Fibroblast of mammary gland (primary cell): ENCODE measurements around the gene ACCS.

Experiments
- DNase-seq: peaks from one replicate; pipeline ENCODE4 v3.0.0-alpha.2; 2010; ENCODE audit warnings: low read depth
- H3K4me3 ChIP-seq: 2 replicates; pipeline ENCODE4 v1.5.1; 2011; ENCODE audit warnings: low read depth, mild to moderate bottlenecking, low read length, moderate library complexity; ENCODE audit not compliant: control insufficient read depth
- TF ChIP-seq, protein P1 (sequence below): conservative IDR thresholded peaks from 2 replicates; pipeline ENCODE4 v1.5.1; 2011; ENCODE audit warnings: low read depth, low read length, inconsistent platforms; ENCODE audit not compliant: control insufficient read depth, insufficient read depth

Gene ACCS

DNA sequence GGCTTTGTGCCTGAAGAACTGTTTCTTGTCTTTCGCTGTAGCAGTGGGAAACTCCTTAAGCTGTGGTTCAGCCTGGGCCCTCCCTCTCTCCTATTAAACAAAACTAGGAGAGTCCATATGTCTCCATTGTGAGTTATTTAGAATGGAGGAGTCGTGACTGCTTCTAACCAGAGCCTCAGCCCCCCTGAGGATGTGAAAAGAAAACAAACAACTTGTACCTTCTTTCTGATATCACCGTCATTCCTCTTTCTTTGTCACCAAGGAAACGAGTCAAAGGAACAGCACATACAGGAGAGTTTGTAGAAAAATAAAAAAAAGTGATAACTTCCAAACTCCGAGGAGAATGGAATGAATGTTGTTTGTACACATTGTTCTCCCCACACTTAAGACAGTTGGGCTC, 17.8 kb downstream of the ACCS start:
- no peak overlapping the region for H3K4me3 ChIP-seq
- no peak for DNase-seq
- TF ChIP-seq, protein P1, sequence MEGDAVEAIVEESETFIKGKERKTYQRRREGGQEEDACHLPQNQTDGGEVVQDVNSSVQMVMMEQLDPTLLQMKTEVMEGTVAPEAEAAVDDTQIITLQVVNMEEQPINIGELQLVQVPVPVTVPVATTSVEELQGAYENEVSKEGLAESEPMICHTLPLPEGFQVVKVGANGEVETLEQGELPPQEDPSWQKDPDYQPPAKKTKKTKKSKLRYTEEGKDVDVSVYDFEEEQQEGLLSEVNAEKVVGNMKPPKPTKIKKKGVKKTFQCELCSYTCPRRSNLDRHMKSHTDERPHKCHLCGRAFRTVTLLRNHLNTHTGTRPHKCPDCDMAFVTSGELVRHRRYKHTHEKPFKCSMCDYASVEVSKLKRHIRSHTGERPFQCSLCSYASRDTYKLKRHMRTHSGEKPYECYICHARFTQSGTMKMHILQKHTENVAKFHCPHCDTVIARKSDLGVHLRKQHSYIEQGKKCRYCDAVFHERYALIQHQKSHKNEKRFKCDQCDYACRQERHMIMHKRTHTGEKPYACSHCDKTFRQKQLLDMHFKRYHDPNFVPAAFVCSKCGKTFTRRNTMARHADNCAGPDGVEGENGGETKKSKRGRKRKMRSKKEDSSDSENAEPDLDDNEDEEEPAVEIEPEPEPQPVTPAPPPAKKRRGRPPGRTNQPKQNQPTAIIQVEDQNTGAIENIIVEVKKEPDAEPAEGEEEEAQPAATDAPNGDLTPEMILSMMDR, result no peak

DNA sequence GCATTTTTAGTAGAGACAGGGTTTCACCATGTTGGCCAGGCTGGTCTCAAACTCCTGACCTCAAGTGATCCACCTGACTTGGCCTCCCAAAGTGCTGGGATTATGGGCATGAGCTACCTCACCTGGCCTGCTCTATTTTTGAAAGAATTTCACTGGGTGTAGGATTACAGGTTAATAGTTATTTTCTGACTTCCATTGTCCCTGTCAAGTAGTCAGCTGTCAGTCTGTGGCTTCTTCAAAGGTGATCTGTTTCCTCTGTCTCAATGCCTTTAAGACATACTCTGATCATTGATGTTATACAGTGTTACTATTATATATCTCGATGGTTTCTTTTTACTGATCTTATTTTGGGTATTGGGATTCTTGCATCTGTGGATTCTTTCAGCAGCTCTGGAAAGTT, 19.3 kb downstream of the ACCS start:
- no peak overlapping the region for H3K4me3 ChIP-seq
- DNase-seq, result no peak
- TF ChIP-seq, protein P1, result no peak

DNA sequence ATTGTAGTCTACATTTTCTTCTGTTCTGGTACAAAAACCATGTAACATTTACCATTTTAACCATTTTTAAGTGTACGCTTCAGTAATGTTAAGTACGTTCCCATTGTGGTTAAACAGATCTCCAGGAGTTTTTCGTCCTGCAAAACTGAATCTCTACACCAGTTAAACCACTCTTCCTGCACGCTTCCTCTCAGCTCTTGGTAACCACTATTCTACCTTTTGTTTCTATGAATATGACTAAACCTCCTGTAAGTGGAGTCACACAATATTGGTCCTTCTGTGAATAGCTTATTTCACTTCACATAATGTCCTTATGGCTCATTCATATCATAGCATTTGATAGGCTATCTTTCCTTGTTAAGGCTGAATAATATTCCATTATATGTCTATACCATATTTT, 22.3 kb downstream of the ACCS start:
- no peak overlapping the region for H3K4me3 ChIP-seq
- TF ChIP-seq, protein P1, result no peak
- no peak for DNase-seq

DNA sequence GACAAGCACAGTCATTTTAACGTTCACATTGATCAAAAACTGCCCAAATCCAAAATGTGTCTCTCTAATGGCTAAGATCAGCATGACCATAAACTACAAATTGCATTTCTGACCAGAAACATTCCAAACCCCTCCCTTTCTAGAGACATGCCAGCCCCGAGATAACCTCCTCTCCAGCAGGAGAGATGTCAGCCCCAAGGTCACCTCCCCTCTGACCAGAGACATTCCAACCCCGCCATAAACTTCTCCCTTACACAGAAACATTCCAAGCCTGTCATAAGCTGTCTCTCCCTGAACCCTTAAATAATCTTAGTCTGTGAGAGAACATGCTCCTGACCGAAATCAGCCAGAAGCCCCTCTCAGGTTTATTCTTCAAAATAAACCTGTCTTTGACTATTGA, 22.8 kb downstream of the ACCS start:
- H3K4me3 ChIP-seq, result no peak overlapping the region
- TF ChIP-seq, protein P1, result no peak
- DNase-seq, result no peak

DNA sequence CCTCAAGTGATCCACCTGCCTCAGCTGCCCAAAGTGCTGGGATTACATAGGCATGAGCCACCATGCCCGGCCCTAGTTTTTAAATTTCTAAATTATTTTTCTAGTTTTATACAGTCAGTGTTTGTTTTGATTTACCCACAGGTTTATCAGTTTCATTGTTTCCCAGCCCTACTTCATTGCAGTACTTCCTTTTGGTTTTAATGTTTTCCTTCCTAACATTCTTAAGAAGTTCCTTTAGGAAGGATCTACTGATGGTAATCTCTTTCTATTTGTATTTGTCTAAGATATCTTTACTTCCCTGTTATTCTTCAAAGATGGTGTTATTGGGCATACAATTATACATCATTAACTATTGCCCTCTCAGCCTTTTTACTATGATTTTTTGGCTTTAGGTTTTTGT, 24.5 kb downstream of the ACCS start:
- no peak for DNase-seq
- TF ChIP-seq, protein P1, result no peak
- no peak overlapping the region for H3K4me3 ChIP-seq

DNA sequence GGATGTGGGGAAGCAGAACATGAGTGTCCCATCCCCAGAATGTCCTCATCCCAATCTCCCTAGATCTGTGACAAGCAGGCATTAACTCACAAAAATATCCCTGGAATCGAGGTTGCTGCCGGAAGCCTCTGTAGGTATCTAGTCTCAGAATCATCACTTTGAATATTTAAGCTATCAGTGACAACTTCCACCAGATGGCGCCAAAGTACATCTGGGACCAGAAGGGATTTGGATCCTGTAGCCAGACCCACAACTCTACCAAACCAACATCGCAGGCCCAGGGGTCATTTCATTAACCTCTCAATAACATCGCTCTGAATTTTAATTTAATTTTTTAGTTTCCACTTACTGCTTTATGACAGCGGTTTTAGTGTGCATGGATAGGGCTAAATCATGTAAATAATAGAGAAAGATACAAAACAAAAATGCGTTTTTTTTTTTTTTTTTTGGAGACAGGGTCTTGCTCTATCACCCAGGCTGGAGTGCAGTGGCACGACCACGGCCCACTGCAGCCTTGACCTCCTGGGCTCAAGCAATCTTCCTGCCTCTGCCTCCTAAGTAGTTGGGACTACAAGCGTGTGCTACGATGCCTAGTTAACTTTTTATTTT, 28.3 kb downstream of the ACCS start:
- no peak overlapping the region for H3K4me3 ChIP-seq
- TF ChIP-seq, protein P1, result peak; percentile 85
- DNase-seq, result peak; percentile 85
